ENCODE data around the gene SPARCL1.
"Not testable (repeated sequence)": the region's sequence is repeated elsewhere in the genome, so short reads cannot be mapped to it uniquely, and the experiment has no call there.

The SPARCL1 gene

GRCh38 chr4:87499403-87500091 is 29.6 kb downstream of the SPARCL1 start:
- DNase-seq, result no peak

- DNase-seq, result no peak
Observed at GRCh38 chr4:87498446-87498900, 30.7 kb downstream of the SPARCL1 start.

GRCh38 chr4:87497578-87497977 is 31.6 kb downstream of the SPARCL1 start:
- no peak for DNase-seq

- DNase-seq, result no peak
Observed at GRCh38 chr4:87497159-87497558, 32.0 kb downstream of the SPARCL1 start.

- DNase-seq, result no peak
Observed at GRCh38 chr4:87493115-87493514, 36.1 kb downstream of the SPARCL1 start.

GRCh38 chr4:87491851-87492250 is 37.3 kb downstream of the SPARCL1 start:
- DNase-seq, result not testable (repeated sequence)

GRCh38 chr4:87491436-87491835 is 37.7 kb downstream of the SPARCL1 start:
- no peak for DNase-seq

GRCh38 chr4:87490664-87491369 is 38.4 kb downstream of the SPARCL1 start:
- DNase-seq, result no peak

- DNase-seq, result no peak
Observed at GRCh38 chr4:87489678-87490077, 39.5 kb downstream of the SPARCL1 start.

GRCh38 chr4:87488666-87489065 is 40.5 kb downstream of the SPARCL1 start:
- DNase-seq, result not testable (repeated sequence)

- DNase-seq, result not testable (repeated sequence)
Observed at GRCh38 chr4:87483247-87483646, 45.9 kb downstream of the SPARCL1 start.

- no peak for DNase-seq
Observed at GRCh38 chr4:87481377-87481776, 47.8 kb downstream of the SPARCL1 start.

GRCh38 chr4:87478732-87479250 is 50.4 kb downstream of the SPARCL1 start:
- DNase-seq, result no peak

GRCh38 chr4:87476934-87477333 is 52.2 kb downstream of the SPARCL1 start:
- DNase-seq, result no peak

GRCh38 chr4:87469390-87469789 is 59.8 kb downstream of the SPARCL1 start:
- no peak for DNase-seq

- no peak for DNase-seq
Observed at GRCh38 chr4:87465739-87466366, 63.3 kb downstream of the SPARCL1 start.

GRCh38 chr4:87462102-87462501 is 67.1 kb downstream of the SPARCL1 start:
- no peak for DNase-seq

GRCh38 chr4:87461281-87461700 is 67.9 kb downstream of the SPARCL1 start:
- no peak for DNase-seq

GRCh38 chr4:87458913-87459312 is 70.3 kb downstream of the SPARCL1 start:
- DNase-seq, result no peak

- DNase-seq, result no peak
Observed at GRCh38 chr4:87451537-87451936, 77.6 kb downstream of the SPARCL1 start.

GRCh38 chr4:87446375-87446774 is 82.8 kb downstream of the SPARCL1 start:
- not testable (repeated sequence) for DNase-seq

- DNase-seq, result no peak
Observed at GRCh38 chr4:87445964-87446363, 83.2 kb downstream of the SPARCL1 start.

GRCh38 chr4:87444741-87445140 is 84.4 kb downstream of the SPARCL1 start:
- no peak for DNase-seq

- no peak for DNase-seq
Observed at GRCh38 chr4:87442889-87443288, 86.3 kb downstream of the SPARCL1 start.
